Measurements from ENCODE around the gene PRKAG2. TPM values are rescaled to one million over a fixed set of nuclear protein-coding genes. Genes with fewer than 3 reads are reported as not detected.

Gene PRKAG2
- total and polyA plus RNA-seq, 2 experiments from 2014 or later = 17.0 to 19.5 TPM

DNA sequence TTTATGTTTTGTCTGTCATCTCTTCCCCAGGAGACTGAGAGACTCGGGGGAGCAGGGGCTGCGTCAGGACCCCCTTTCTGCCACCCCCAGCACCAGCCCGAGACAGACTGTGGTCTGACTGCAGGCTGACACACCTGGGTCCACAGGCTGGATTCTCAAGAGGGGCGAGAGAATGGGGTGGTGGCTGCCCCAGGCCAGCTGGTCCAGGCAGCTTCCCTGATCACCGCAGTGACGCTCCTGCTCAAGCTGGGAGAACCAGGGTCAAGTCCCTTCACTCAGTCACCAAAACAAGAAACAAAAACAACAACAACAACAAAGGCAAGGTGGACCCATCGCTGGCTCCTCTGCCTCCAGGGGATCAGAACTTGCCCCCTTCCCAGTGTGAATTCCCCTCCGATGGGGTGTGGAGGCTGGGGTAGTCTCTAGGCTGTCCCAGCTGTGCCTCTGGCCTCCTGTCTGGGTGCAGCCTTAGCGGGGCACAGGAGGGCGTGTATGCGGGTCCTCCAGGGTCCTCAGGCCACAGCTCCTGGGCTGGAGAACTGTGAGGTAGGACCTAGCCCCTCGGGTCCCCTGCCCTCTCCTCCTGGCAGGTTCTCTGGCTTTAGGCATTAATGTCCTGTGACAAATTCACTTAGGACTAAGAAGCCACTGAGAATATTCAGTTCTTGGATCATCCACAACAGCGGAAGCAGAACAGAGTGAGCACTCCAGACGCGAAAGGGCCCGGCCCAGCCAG lies 40.6 kb downstream of the PRKAG2 start:
- Histone ChIP-seq H3K36me3 (ENCODE audit: low read depth) (no peaks in the 10 kb centered on the region), H3K9ac (no peak overlapping the region), H3K27me3 (replicated peaks; ENCODE audit: insufficient read depth) (peaks cover 6% of the 10 kb centered on the region), H3K4me3 (no peak overlapping the region), H3F3A (ENCODE audit: insufficient read depth) (no peaks in the 10 kb centered on the region), H3K27ac (no peak overlapping the region), H3K9me2 (ENCODE audit: insufficient read depth) (no peaks in the 10 kb centered on the region), H3K9me3 (ENCODE audit: low read depth) (no peaks in the 10 kb centered on the region), H3K79me2 (ENCODE audit: insufficient read depth) (no peaks in the 10 kb centered on the region), H2AFZ (no peak overlapping the region), H3K4me1 (ENCODE audit: insufficient read depth) (no peaks in the 10 kb centered on the region), H3K4me2 (ENCODE audit: unreplicated experiment) (no peak overlapping the region), H4K20me1 (ENCODE audit: insufficient read depth) (no peaks in the 10 kb centered on the region)
- in situ Hi-C loops (cut with MboI) = no loop called here
- TF ChIP-seq EZH2 (IDR thresholded peaks at IDR 0.05; ENCODE audit: insufficient read depth, poor library complexity, severe bottlenecking) (no peak), EZH2phosphoT487 (IDR thresholded peaks at IDR 0.05; ENCODE audit: insufficient read depth, low read depth) (no peak)
- 67 to 72% methylated on average over 16 of the region's 16 CpGs for WGBS, 2 experiments (ENCODE audit: low coverage in 1 of 2, low lambda C conversion rate in 2 of 2, missing lambda C conversion rate in 2 of 2)
- DNase-seq = no peak

DNA sequence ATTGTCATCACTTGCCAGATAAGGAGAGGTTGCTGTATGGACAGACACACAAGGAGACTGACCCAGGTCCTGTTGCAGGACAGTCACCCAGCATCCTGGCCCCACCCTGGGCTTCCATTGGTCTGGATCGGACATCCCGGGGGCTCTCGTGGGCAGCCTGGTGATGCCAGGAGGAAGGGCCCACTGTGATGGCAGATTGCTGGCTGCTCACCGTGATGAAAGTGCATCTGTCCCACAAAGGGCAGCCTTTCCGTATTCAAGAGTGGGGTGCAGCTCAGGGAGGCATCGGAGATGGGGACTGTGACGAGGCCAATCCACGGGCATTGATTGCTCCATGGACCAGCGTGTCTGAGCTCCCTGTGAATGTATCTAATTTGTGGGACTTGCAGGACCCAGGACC lies 41.3 kb downstream of the PRKAG2 start:
- no peak for DNase-seq
- Histone ChIP-seq H3K9me3 (ENCODE audit: low read depth) (no peaks in the 10 kb centered on the region), H3K4me2 (ENCODE audit: unreplicated experiment) (no peak overlapping the region), H3K36me3 (ENCODE audit: low read depth) (no peaks in the 10 kb centered on the region), H3F3A (ENCODE audit: insufficient read depth) (no peaks in the 10 kb centered on the region), H3K4me3 (no peak overlapping the region), H3K79me2 (ENCODE audit: insufficient read depth) (no peaks in the 10 kb centered on the region), H4K20me1 (ENCODE audit: insufficient read depth) (no peaks in the 10 kb centered on the region), H3K9me2 (ENCODE audit: insufficient read depth) (no peaks in the 10 kb centered on the region), H3K27me3 (replicated peaks; ENCODE audit: insufficient read depth) (peaks cover 6% of the 10 kb centered on the region), H3K9ac (no peak overlapping the region), H3K27ac (no peak overlapping the region), H3K4me1 (ENCODE audit: insufficient read depth) (no peaks in the 10 kb centered on the region), H2AFZ (no peak overlapping the region)
- 83 to 86% methylated on average over 9 of the region's 9 CpGs for WGBS, 2 experiments (ENCODE audit: low coverage in 1 of 2, low lambda C conversion rate in 2 of 2, missing lambda C conversion rate in 2 of 2)
- TF ChIP-seq EZH2phosphoT487 (IDR thresholded peaks at IDR 0.05; ENCODE audit: insufficient read depth, low read depth) (no peak), EZH2 (IDR thresholded peaks at IDR 0.05; ENCODE audit: insufficient read depth, poor library complexity, severe bottlenecking) (no peak)
- in situ Hi-C loops (cut with MboI) = no loop called here

DNA sequence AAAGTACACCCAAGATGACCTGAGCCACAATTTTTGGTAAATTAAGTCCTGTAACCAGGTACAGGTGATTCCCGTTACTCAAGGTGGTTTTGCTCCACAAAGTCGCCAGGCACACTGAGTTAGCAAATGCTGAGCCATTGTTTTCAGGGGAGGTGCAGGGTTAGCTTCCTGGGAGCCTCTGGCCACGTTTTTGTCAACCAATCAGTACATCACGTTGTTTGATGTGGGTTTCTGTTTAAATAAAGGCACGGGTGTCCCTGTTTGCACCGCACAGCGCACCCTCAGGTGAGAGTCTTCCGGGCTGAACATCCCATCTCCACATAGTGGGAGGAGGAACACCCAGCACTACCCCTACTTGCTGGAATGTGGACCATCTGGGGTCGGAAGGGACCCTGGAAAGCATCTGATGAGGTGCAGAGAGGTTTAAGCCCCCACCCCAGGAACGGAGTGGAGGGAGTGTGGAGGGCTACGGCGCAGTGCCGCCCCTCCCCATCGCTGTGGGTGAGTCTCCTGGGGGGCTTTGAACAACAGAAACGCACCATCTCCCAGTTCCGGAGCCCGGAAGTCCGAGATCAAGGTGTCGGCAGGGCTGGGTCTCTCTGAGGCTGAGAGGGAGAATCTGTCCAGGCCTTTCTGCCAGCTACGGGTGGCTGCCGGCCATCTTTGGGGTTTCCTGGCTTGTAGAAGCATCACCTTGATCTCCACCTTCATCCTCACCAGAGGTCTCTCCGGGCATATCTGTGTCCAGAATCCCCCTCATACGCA lies 42.5 kb downstream of the PRKAG2 start:
- Histone ChIP-seq H3K9me2 (ENCODE audit: insufficient read depth) (no peaks in the 10 kb centered on the region), H3K9me3 (ENCODE audit: low read depth) (no peaks in the 10 kb centered on the region), H2AFZ (no peak overlapping the region), H3K9ac (no peak overlapping the region), H4K20me1 (ENCODE audit: insufficient read depth) (no peaks in the 10 kb centered on the region), H3K4me1 (ENCODE audit: insufficient read depth) (no peaks in the 10 kb centered on the region), H3K27me3 (replicated peaks; ENCODE audit: insufficient read depth) (peaks cover 6% of the 10 kb centered on the region), H3K36me3 (ENCODE audit: low read depth) (no peaks in the 10 kb centered on the region), H3K79me2 (ENCODE audit: insufficient read depth) (no peaks in the 10 kb centered on the region), H3K27ac (no peak overlapping the region), H3K4me2 (ENCODE audit: unreplicated experiment) (no peak overlapping the region), H3F3A (ENCODE audit: insufficient read depth) (no peaks in the 10 kb centered on the region), H3K4me3 (no peak overlapping the region)
- WGBS, 2 experiments (ENCODE audit: low coverage in 1 of 2, low lambda C conversion rate in 2 of 2, missing lambda C conversion rate in 2 of 2) = 57 to 59% methylated on average over 23 of the region's 23 CpGs
- no peak for DNase-seq
- no peak for TF ChIP-seq EZH2 (IDR thresholded peaks at IDR 0.05; ENCODE audit: insufficient read depth, poor library complexity, severe bottlenecking)
- no peak for TF ChIP-seq EZH2phosphoT487 (IDR thresholded peaks at IDR 0.05; ENCODE audit: insufficient read depth, low read depth)
- in situ Hi-C loops (cut with MboI) = no loop called here

DNA sequence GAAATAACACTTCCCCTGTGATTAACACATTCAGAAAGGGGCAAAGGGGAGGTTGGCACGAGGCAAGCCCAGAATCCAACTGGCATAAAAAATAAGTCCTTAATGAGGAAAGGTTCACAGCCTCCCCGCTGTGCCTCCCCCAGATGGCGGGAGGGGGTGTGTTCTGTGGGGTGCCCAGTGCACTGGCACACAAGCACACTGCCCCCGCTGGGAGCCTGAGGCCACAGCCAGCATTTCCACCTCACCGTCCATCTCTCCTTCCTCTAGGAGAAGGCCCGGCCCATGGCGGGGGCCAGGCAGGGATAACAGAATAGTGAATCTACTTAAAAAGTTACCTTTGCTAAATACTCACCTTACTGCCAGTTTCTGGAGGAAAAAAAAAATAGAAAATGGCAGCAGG lies 43.2 kb downstream of the PRKAG2 start:
- DNase-seq = no peak
- no peaks in the 10 kb centered on the region for H3K36me3 ChIP-seq (ENCODE audit: low read depth)
- H3K9ac ChIP-seq = no peak overlapping the region
- H3F3A ChIP-seq (ENCODE audit: insufficient read depth) = no peaks in the 10 kb centered on the region
- no peak overlapping the region for H2AFZ ChIP-seq
- H3K4me1 ChIP-seq (ENCODE audit: insufficient read depth) = no peaks in the 10 kb centered on the region
- in situ Hi-C loops (cut with MboI) = no loop called here
- no peaks in the 10 kb centered on the region for H4K20me1 ChIP-seq (ENCODE audit: insufficient read depth)
- TF ChIP-seq EZH2 (IDR thresholded peaks at IDR 0.05; ENCODE audit: insufficient read depth, poor library complexity, severe bottlenecking) = no peak
- no peak for TF ChIP-seq EZH2phosphoT487 (IDR thresholded peaks at IDR 0.05; ENCODE audit: insufficient read depth, low read depth)
- no peak overlapping the region for H3K27ac ChIP-seq
- WGBS, 2 experiments (ENCODE audit: low coverage in 1 of 2, low lambda C conversion rate in 2 of 2, missing lambda C conversion rate in 2 of 2) = 66 to 69% methylated on average over 7 of the region's 7 CpGs
- H3K27me3 ChIP-seq (replicated peaks; ENCODE audit: insufficient read depth) = peaks cover 8% of the 10 kb centered on the region
- H3K9me3 ChIP-seq (ENCODE audit: low read depth) = no peaks in the 10 kb centered on the region
- H3K79me2 ChIP-seq (ENCODE audit: insufficient read depth) = no peaks in the 10 kb centered on the region
- H3K4me2 ChIP-seq (ENCODE audit: unreplicated experiment) = no peak overlapping the region
- no peaks in the 10 kb centered on the region for H3K9me2 ChIP-seq (ENCODE audit: insufficient read depth)
- no peak overlapping the region for H3K4me3 ChIP-seq
